ENCODE data around the gene PSMD11.

GRCh38 chr17:32398946-32399345 is 45.4 kb upstream of the PSMD11 start:
- TF ChIP-seq CTCF (IDR thresholded peaks at IDR 0.05) (no peak), POLR2A (IDR thresholded peaks at IDR 0.05) (no peak)

Data from right lobe of liver (tissue), 4 donors.